A673 (cell line): ENCODE data around the gene KDM1A. TPM values are rescaled to one million over a fixed set of nuclear protein-coding genes. Genes with fewer than 3 reads are reported as not detected.
"Not testable (repeated sequence)": the region's sequence is repeated elsewhere in the genome, so short reads cannot be mapped to it uniquely, and the experiment has no call there.

Experiments used
- BruUV-seq: library from RNA; stranded (reverse); fragments of 400-500 nt; replicated peaks from 2 replicates; lab custom pipeline; 2021; lab: Mats Ljungman, UMichigan
- CTCF ChIA-PET: fragments of 300-600 bp; sonication (Branson Sonifier 250); formaldehyde crosslinking; loops from one replicate; lab custom pipeline; 2022; ENCODE audit warnings: antibody characterized with exemption; lab: Charles Lee
- POLR2A ChIA-PET: fragments of 300-600 bp; sonication (Branson Sonifier 250); formaldehyde crosslinking; loops from one replicate; lab custom pipeline; 2022; ENCODE audit warnings: antibody characterized with exemption; ENCODE audit not compliant: low non-redundant PET; lab: Charles Lee
- DNase-seq: peaks from one replicate; pipeline ENCODE4 v3.0.0-alpha.2; 2015; ENCODE audit warnings: low spot score
- H3K27ac ChIP-seq: fragments of 200-600 bp; sonication (generic); 2 replicates; pipeline ENCODE4 v1.5.1; 2016; ENCODE audit warnings: mixed run types, low read depth, mild to moderate bottlenecking, mixed read lengths, antibody characterized with exemption, low read length; ENCODE audit not compliant: poor library complexity, severe bottlenecking
- H3K27me3 ChIP-seq: fragments of 200-600 bp; sonication (generic); replicated peaks from 2 replicates; pipeline ENCODE4 v1.6.1; 2017; ENCODE audit warnings: mixed run types, low read depth, mild to moderate bottlenecking, mixed read lengths, antibody characterized with exemption, low read length; ENCODE audit not compliant: insufficient read depth, poor library complexity
- H3K36me3 ChIP-seq: fragments of 200-600 bp; sonication (generic); 2 replicates; pipeline ENCODE4 v1.6.1; 2016; ENCODE audit warnings: mixed run types, mild to moderate bottlenecking, mixed read lengths, antibody characterized with exemption, low read length; ENCODE audit not compliant: insufficient read depth, poor library complexity, severe bottlenecking
- H3K4me1 ChIP-seq: fragments of 200-600 bp; sonication (generic); 2 replicates; pipeline ENCODE4 v1.6.1; 2017; ENCODE audit warnings: mixed run types, mild to moderate bottlenecking, mixed read lengths, antibody characterized with exemption, low read length; ENCODE audit not compliant: insufficient read depth, poor library complexity, severe bottlenecking
- H3K4me3 ChIP-seq: fragments of 200-600 bp; sonication (generic); 2 replicates; pipeline ENCODE4 v1.5.1; 2016; ENCODE audit warnings: low read depth, mixed run types, mild to moderate bottlenecking, mixed read lengths, low read length; ENCODE audit not compliant: poor library complexity, severe bottlenecking
- H3K9me3 ChIP-seq: fragments of 200-600 bp; sonication (generic); 2 replicates; pipeline ENCODE4 v1.6.1; 2016; ENCODE audit warnings: mixed run types, low read depth, mild to moderate bottlenecking, mixed read lengths, antibody characterized with exemption, low read length; ENCODE audit not compliant: poor library complexity, severe bottlenecking
- CTCF ChIP-seq: fragments of 300-800, 200-600 bp; sonication (generic); conservative IDR thresholded peaks from 2 replicates; pipeline ENCODE4 v1.5.1; 2017; ENCODE audit warnings: low read depth, mild to moderate bottlenecking, antibody characterized with exemption, low read length, moderate library complexity, mixed read lengths
- EZH2 ChIP-seq: fragments of 200-600 bp; sonication (generic); IDR thresholded peaks from 2 replicates; pipeline ENCODE4 v1.6.1; 2017; ENCODE audit warnings: borderline replicate concordance, low read depth, mild to moderate bottlenecking, mixed read lengths, antibody characterized with exemption, low read length; ENCODE audit not compliant: poor library complexity, severe bottlenecking
- intact Hi-C: fragments of 100-400 bp; cut with micrococcal nuclease; formaldehyde crosslinking; loops from one replicate; pipeline ENCODE4 v1.10.0; 2022; ENCODE audit not compliant: unreplicated experiment
- total RNA-seq: library from RNA; stranded (reverse); gene quantifications from 2 replicates; pipeline ENCODE4 v1.2.3, GENCODE V29; 2021

Gene KDM1A
- total RNA-seq, 1 experiment from 2014 or later = 201 TPM

- TF ChIP-seq CTCF (no peak), EZH2 (no peak)
Observed at GRCh38 chr1:23008901-23009300, 10.4 kb upstream of the KDM1A start.

DNA sequence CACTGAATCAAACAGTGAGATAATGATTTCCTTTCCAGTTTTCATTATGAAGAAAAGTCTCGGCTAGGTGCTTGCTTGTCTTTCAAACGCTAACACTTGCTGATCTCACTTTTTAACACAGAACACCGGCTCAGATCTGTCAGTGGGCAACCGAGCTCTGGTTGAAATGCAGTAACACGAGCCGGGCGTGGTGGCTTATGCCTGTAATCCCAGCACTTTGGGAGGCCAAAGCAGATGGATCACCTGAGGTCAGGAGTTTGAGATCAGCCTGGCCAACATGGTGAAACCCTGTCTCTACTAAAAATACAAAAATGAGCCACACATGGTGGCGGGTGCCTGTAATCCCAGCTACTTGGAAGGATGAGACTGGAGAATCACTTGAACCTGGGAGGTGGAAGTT lies 9.2 kb upstream of the KDM1A start:
- H3K4me1 ChIP-seq, H3K4me3 ChIP-seq, H3K27ac ChIP-seq, H3K27me3 ChIP-seq, intact Hi-C loops, POLR2A ChIA-PET, H3K9me3 ChIP-seq, DNase-seq, BruUV-seq, CTCF ChIA-PET, H3K36me3 ChIP-seq: not testable (repeated sequence)

More at GRCh38 chr1:23008901-23009300, 10.4 kb upstream of the KDM1A start:
- Histone ChIP-seq H3K4me1 (no peaks in the 10 kb centered on the region), H3K27ac (no peak overlapping the region), H3K27me3 (no peaks in the 10 kb centered on the region), H3K36me3 (no peaks in the 10 kb centered on the region), H3K4me3 (no peak overlapping the region), H3K9me3 (no peaks in the 10 kb centered on the region)
- ChIA-PET CTCF (no interaction called here), POLR2A (no interaction called here)
- BruUV-seq = no TSS peak
- intact Hi-C loops = no loop called here
- DNase-seq = no peak

GRCh38 chr1:23013657-23014056 lies 5.6 kb upstream of the KDM1A start:
- BruUV-seq = no TSS peak
- Histone ChIP-seq H3K27ac (no peak overlapping the region), H3K36me3 (no peaks in the 10 kb centered on the region), H3K27me3 (no peaks in the 10 kb centered on the region), H3K9me3 (no peaks in the 10 kb centered on the region), H3K4me3 (no peak overlapping the region), H3K4me1 (no peaks in the 10 kb centered on the region)
- intact Hi-C loops = no loop called here
- ChIA-PET POLR2A (no interaction called here), CTCF (no interaction called here)
- TF ChIP-seq EZH2 (no peak), CTCF (no peak)
- DNase-seq = no peak

DNA sequence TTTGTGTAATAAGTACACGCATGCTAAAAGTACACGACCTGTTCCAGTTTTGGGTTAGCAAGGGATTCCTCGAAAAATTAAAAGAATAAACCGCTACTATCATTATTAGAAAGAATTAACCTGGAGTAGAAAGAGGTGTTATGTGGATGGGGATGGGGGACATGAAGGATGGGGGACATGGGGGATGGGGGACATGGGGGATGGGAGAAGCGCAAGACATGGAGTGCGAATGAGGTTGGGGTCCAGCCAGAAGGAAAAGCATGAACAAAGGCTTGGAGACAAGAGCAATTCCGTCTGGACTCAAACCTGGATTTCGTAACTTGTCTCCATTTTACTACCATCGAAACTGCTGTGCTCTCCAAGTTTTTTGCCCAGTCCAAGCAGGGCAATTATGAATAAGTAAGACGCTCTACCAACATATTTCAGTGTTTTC lies 591 bp upstream of the KDM1A start:
- ChIA-PET POLR2A (no interaction called here), CTCF (no interaction called here)
- peak overlapping the region; percentile 86 for H3K4me3 ChIP-seq
- peaks cover 11% of the 10 kb centered on the region for H3K9me3 ChIP-seq
- TF ChIP-seq EZH2 = no peak
- TF ChIP-seq CTCF = no peak
- H3K4me1 ChIP-seq = no peaks in the 10 kb centered on the region
- TSS peak; percentile 91 for BruUV-seq
- intact Hi-C loops = no loop called here
- peak overlapping the region; percentile 94 for H3K27ac ChIP-seq
- peaks cover 7% of the 10 kb centered on the region for H3K36me3 ChIP-seq
- no peaks in the 10 kb centered on the region for H3K27me3 ChIP-seq
- no peak for DNase-seq
